Gastroesophageal sphincter (tissue), 3 donors: ENCODE measurements around the gene ZCCHC4.

Experiments used
- CTCF ChIP-seq, 4 experiments: fragments of 200-600 bp in 2 of 4; fragments of 450-650 bp in 2 of 4; sonication (generic) in 1 of 4; IDR thresholded peaks; one replicate each; pipeline ENCODE4 v1.5.1; 2017 to 2019; ENCODE audit warnings: antibody characterized with exemption in 4 of 4, mild to moderate bottlenecking in 2 of 4, moderate library complexity in 2 of 4
- EP300 ChIP-seq: sonication (generic); formaldehyde crosslinking; IDR thresholded peaks from one replicate; pipeline ENCODE4 v1.6.1; 2017; ENCODE audit warnings: antibody characterized with exemption, mild to moderate bottlenecking
- POLR2A ChIP-seq, 2 donors: fragments of 450-650 bp; IDR thresholded peaks; one replicate each; pipeline ENCODE4 v1.6.1; 2017; ENCODE audit warnings: antibody characterized with exemption in 2 of 2, mild to moderate bottlenecking in 2 of 2, moderate library complexity in 1 of 2
- POLR2AphosphoS5 ChIP-seq: sonication (generic); formaldehyde crosslinking; IDR thresholded peaks from one replicate; pipeline ENCODE4 v1.6.1; 2017; ENCODE audit warnings: antibody characterized with exemption

- no peak for TF ChIP-seq CTCF (IDR thresholded peaks at IDR 0.05)
- TF ChIP-seq POLR2A (IDR thresholded peaks at IDR 0.05), result no peak
- TF ChIP-seq EP300, result no peak
- no peak for TF ChIP-seq POLR2AphosphoS5
Measured at GRCh38 chr4:25402521-25402920, 89.9 kb downstream of the ZCCHC4 start.
